HG02642 (cell line): ENCODE results near the gene CIB4.
"Not testable (repeated sequence)": the region's sequence is repeated elsewhere in the genome, so short reads cannot be mapped to it uniquely, and the experiment has no call there.

Experiments
- ATAC-seq: cut with Tn5 transposase; IDR thresholded peaks from one replicate; pipeline ENCODE4 v1.9.1; 2021; ENCODE audit warnings: mild to moderate bottlenecking; ENCODE audit not compliant: unreplicated experiment, poor library complexity

CIB4 gene

DNA sequence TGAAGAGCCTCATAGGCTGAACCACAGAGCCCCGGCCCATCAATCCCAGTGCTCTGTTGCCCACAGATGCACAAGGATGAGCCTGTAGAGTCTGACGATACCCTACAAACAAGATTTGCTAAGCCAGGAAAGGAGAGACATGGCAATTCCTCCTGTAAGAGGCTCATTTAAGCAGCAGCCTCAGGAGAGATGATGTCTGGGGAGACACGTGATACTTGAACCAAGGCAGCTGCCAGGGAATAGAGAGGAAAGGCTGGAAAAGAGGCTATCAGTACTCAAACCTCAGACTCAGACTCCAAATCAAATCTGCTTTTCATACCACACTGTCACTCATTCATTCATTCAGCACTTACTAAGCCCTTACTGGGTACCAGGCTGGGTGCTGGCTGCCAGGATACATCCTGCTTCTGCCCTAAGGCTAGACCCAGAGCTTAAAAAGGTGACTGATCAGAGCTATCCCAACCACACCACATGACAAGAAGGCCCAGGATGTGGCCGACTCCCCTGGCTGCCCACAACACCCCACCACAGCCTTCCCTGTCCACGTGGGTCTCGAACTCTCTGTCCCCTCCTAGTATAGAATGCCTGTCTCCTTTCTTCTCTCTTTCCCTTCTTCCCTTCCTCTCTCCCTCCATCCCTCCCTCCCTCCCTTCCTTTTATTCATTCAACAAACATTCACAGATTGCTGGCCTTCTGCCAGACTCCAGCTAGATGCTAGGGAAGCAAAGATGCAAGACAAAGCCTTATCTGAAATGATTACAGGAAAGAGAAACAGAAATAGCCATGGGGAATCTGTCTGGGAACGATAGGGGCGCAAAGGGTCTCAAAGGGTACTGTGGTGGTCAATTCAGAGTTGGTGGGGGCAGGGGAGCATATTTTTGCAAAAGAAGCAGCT, 27.9 kb upstream of the CIB4 start:
- ATAC-seq, result no peak

DNA sequence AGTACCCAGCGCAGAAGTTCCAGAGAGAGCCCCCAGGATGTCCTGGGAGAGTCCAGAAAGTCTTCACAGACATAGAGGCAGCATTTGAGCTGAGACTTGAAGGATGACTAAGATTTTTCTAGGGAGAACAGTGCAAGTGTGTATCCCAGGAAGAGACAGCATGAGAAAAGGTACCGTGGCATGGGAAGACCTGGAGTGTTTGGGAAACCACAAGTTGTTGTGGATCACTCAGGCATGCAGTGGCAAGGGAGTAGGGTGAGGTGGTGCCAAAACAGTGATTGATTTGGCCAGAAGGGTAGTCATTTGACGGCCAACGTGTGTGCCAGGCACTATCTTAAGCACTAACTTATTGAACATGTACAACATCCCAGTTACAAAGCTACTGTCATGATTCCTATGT, 26.9 kb upstream of the CIB4 start:
- no peak for ATAC-seq

GRCh38 chr2:26666671-26667070, 25.5 kb upstream of the CIB4 start:
- no peak for ATAC-seq

DNA sequence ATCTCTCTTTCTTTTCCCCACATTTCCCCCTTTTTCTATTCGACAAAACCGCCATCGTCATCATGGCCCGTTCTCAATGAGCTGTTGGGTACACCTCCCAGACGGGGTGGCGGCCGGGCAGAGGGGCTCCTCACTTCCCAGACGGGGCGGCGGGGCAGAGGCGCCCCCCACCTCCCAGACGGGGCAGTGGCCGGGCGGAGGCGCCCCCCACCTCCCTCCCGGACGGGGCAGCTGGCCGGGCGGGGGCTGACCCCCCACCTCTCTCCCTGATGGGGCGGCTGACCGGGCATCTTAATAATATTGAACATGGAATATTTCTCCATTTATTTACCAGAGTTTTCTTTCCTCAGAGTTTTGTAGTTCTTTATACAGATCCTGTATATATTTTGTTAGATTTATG, 24.1 kb upstream of the CIB4 start:
- not testable (repeated sequence) for ATAC-seq

- ATAC-seq, result no peak
These were observed 19.3 kb upstream of the CIB4 start for GRCh38 chr2:26660363-26660962.

DNA sequence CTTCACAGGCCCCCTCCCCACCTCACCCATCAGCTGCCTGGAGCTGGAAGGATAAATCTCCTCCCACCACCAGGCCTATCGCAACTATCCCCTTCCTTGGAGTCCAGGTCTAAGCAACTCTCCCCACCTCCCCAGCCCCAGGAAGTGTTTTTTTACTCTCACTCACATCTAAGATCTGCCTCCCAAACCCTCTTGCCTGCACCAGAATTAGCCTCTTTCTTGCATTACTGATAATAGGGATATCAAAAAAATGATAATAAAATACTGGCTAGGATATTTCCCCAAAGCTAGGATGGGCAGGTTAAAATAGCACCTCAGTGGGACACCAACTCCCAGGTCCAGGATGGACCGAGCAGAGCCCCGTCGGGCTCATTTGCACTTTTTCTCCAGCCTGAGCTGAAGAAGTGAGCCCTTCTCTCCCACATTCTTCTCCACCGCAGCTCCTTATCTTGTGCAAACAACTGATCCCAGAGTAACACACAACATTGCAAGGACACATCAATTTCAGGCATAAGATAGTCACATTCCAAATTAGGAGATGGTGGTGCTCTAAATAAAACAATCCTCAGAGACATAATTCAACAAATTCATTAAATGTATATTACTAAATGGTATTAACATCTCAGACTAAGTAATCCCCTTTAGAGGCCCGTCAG, 17.7 kb upstream of the CIB4 start:
- no peak for ATAC-seq

DNA sequence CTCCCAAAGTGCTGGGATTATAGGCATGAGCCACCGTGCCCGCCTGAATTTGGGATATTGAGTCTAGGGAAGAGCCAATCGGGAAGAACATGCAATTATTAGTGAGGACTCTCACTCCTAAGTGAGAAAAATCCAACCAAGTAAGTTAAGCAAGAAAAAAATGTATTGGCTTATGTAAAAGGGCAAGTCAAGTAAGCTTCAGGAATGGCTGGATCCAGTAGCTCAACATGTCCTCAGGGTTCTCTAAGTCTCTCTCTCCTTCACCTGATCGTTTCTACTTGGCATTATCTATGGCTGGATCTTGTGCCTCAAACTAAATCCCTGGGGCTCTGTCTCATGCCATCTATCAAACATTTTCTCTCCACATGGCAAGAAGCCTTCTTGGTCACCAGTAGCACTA, 16.1 kb upstream of the CIB4 start:
- no peak for ATAC-seq

DNA sequence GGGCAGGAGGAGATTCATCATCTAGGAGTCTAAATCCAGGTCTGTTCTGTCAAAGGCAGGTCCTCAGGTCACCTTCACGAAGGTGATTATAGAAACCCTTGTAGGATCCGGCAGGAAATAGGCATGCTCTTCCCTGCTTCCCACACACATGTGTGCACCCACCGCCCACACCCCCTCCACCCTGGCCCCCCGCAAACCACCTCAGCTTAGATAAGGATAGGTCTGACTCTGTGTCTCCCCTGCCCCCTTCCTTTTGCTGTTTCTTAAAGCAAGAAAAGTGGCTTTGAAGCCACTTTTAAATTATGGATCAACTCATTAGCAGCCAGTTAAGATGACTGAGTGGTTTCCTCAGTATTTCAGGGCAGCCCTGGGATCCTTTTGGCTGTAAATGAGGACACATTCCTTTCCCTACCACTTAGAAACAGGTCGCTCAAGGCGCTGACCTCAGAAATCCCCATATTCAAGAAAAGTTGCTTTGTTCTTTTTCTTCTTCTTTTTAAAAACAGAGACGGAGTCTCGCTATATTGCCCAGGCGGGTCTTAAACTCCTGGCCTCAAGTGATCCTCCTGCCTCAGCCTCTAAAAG, 14.5 kb upstream of the CIB4 start:
- no peak for ATAC-seq

- not testable (repeated sequence) for ATAC-seq
These were observed 14.0 kb upstream of the CIB4 start for GRCh38 chr2:26655120-26655519.

GRCh38 chr2:26654061-26654340, 12.8 kb upstream of the CIB4 start:
- ATAC-seq, result no peak

- ATAC-seq, result no peak
These were observed 12.3 kb upstream of the CIB4 start for GRCh38 chr2:26653207-26654060.

GRCh38 chr2:26652361-26653041, 11.3 kb upstream of the CIB4 start:
- ATAC-seq, result no peak

DNA sequence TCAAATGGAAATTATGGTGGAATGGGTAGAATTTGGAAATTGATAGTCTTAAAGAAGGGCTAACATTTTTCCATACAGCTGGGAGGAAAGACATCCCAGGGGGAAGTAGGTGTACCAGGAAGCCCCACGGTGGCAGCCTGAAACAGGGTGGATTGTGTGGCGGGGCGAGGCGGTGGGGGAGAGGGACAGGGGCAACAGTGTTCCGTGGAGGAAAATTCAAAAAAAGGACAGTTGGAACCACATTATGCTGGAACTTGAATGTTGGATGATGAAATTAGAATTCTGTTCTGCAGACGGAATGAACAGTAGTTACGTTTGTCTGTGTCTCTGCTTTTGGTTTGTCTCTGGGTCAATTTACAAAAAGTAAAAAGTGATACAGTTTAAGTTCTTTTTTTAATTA, 10.6 kb upstream of the CIB4 start:
- no peak for ATAC-seq

GRCh38 chr2:26651470-26651771, 10.3 kb upstream of the CIB4 start:
- no peak for ATAC-seq

DNA sequence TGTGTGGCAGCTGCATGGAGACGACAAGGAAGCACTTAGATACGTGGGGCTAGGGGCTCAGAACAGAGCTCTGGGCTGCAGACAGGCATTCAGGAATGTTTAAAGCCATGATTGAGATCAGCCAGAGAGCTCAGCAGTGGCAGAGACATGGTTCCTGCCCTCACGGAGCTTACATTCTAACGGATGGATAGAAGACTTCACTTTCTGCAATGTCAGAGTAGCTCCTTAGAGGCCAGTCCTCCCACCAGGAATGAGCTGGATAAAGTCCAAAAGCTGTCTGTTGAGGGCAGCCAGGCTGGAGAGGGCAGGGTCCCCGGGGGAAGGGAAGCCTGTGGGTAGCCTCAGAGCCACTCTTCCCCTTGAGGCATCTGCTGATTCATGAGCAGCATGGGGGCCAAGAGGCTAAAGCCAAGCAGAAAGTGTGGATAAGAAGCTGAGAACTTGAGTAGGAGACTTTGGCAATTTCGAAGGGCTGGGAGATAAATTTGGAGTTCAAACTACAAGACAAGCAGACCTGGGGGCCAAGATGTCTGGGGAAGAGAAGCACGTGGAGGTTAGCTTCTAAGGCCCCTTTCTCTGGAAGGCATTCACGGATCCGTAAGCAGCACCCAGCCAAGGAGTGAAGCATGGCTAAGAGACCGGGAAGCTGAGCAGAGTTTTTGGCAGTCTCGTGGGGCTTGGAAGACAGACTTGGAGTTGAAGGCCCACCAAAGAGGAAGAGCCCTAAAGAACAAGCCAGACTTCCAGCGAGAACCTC, 9.7 kb upstream of the CIB4 start:
- no peak for ATAC-seq

DNA sequence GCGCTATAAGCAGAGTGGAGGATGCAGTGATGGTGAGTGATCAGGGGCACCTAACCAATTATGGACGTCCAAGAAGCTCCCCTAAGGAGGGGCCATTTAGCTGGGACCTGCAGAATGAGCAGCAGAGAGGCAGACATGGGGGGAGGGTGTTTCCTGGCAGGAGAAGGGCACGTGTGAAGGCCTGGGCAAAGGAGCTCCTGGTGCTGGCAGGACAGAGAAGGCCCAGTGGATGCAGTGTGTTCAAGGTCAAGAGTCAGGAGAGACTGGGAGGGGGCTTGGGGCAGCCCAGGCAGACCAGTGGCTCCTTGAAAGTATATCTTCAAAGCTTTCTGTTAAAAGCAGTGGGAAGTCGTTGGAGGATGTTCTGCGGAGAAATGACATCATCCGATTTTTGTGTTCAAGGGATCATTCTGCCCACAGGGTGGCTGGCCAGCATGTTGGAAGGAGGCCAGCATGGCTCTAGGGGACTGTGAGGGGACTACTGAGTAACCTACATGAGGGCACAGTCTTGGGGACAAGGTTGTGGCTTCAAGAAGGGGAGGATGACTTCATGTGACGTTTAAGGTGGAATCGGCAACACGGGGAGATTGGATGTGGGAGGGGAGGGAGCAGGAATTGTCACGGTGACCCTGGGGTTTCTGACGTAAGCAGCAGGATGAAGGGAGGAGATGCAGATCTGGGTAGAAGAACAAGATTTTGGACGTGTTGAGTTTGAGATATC, 9.0 kb upstream of the CIB4 start:
- no peak for ATAC-seq

DNA sequence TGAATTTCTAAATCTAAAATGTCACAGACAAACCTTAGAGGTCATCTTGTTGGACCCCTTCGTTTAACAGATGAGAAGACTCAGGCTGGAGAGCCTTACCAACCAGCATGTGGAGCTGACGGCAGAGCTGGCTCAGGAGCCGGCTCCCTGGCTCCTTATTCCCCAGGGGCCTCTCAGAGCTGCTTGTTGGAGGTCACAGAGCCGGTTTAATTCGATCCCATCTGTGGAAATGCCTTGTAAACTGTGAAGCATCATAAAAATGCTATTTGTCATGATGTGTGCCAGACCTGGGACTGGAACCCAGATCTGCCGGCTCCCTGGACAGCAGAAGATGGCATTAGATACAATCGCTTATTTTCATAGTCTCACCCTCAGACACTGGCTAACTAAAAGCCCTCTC, 8.2 kb upstream of the CIB4 start:
- no peak for ATAC-seq

DNA sequence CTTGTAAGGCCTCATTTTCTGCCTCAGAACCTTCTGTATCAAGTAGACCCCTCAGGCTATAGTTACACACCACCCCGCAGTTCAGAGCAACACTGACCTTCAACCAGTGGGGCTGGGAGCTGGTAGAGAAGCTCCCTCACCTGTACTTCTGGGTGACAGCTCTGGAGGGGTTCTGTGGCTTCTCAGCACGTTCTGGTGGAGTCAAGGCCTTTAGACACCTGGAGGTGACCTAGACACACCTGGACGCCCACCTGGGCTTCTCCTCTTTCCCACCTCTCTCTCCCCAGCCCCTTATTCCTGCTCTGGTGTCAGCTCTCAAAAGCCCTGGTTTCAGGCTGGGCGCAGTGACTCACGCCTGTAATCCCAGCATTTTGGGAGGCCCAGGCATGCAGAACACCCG, 7.3 kb upstream of the CIB4 start:
- ATAC-seq, result no peak

DNA sequence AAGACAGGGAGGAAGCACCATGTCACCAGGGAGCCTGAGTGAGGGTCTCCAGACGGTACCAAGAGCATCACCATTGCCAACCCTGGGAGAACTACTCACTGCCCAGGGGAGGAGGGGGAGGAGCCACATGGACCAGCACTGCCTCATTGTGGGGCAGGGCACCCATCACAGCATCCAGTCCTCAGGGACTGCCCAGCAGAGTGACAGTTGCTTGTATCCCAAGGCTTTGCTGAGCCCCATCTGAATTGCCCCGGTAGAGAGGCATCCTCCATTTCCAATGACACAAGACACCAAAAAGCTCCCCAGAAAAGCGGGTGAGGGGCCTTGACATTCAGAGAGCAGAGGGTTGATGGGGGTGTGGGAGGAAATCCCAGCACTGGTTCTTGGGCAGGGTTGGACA, 6.8 kb upstream of the CIB4 start:
- ATAC-seq, result no peak
